Neural progenitor cell (in vitro differentiated cells): ENCODE measurements around the gene CLTCL1. TPM values are rescaled to one million over a fixed set of nuclear protein-coding genes. Genes with fewer than 3 reads are reported as not detected.

ENCODE experiments used
- DNase-seq: peaks from one replicate; pipeline ENCODE4 v3.0.0-alpha.2; 2016; ENCODE audit warnings: low spot score
- H2AFZ ChIP-seq: fragments of 200-600 bp; sonication (generic); replicated peaks from 2 replicates; pipeline ENCODE4 v1.6.1; 2016; ENCODE audit warnings: antibody characterized with exemption
- H3F3A ChIP-seq: fragments of 200-600 bp; sonication (generic); 2 replicates; pipeline ENCODE4 v1.6.1; 2016; ENCODE audit warnings: antibody characterized with exemption, low read depth
- H3K27ac ChIP-seq: fragments of 200-600 bp; sonication (generic); 2 replicates; pipeline ENCODE4 v1.5.1; 2016; ENCODE audit warnings: mild to moderate bottlenecking
- H3K27me3 ChIP-seq: fragments of 200-600 bp; sonication (generic); 2 replicates; pipeline ENCODE4 v1.6.1; 2016; ENCODE audit warnings: mild to moderate bottlenecking, moderate library complexity
- H3K36me3 ChIP-seq: fragments of 200-600 bp; sonication (generic); 2 replicates; pipeline ENCODE4 v1.5.1; 2016
- H3K4me1 ChIP-seq: fragments of 200-600 bp; sonication (generic); 2 replicates; pipeline ENCODE4 v1.6.1; 2016; ENCODE audit warnings: mixed run types
- H3K4me2 ChIP-seq: fragments of 200-600 bp; sonication (generic); 2 replicates; pipeline ENCODE4 v1.6.1; 2016
- H3K4me3 ChIP-seq: fragments of 200-600 bp; sonication (generic); 2 replicates; pipeline ENCODE4 v1.5.1; 2016
- H3K79me2 ChIP-seq: fragments of 200-600 bp; sonication (generic); 2 replicates; pipeline ENCODE4 v1.6.1; 2016; ENCODE audit warnings: low read depth
- H3K9ac ChIP-seq: fragments of 200-600 bp; sonication (generic); 2 replicates; pipeline ENCODE4 v1.6.1; 2016
- H3K9me3 ChIP-seq: fragments of 200-600 bp; sonication (generic); 2 replicates; pipeline ENCODE4 v1.5.1; 2016; ENCODE audit warnings: low read depth
- H4K20me1 ChIP-seq: fragments of 200-600 bp; sonication (generic); 2 replicates; pipeline ENCODE4 v1.6.1; 2016; ENCODE audit warnings: low read depth
- H3K27ac Mint-ChIP-seq: 3 replicates; pipeline ENCODE4 v1.8.0; 2021; ENCODE audit warnings: mixed read lengths
- H3K27me3 Mint-ChIP-seq: 2 replicates; pipeline ENCODE4 v1.8.0; 2022; ENCODE audit warnings: low read depth, mild to moderate bottlenecking, inconsistent platforms, moderate library complexity, mixed read lengths; ENCODE audit not compliant: insufficient read depth
- H3K36me3 Mint-ChIP-seq: 3 replicates; pipeline ENCODE4 v1.8.0; 2021; ENCODE audit warnings: mixed read lengths
- H3K4me1 Mint-ChIP-seq: 3 replicates; pipeline ENCODE4 v1.8.0; 2021; ENCODE audit warnings: mixed read lengths
- H3K4me3 Mint-ChIP-seq: 3 replicates; pipeline ENCODE4 v1.8.0; 2021; ENCODE audit warnings: mild to moderate bottlenecking, moderate library complexity, mixed read lengths
- H3K9me3 Mint-ChIP-seq: 3 replicates; pipeline ENCODE4 v1.8.0; 2020; ENCODE audit warnings: mixed read lengths
- EZH2 ChIP-seq: fragments of 200-600 bp; sonication (generic); IDR thresholded peaks from 2 replicates; pipeline ENCODE4 v1.6.1; 2017; ENCODE audit warnings: antibody characterized with exemption, mild to moderate bottlenecking, moderate library complexity
- EZH2phosphoT487 ChIP-seq: fragments of 200-600 bp; sonication (generic); IDR thresholded peaks from 2 replicates; pipeline ENCODE4 v1.6.1; 2017; ENCODE audit warnings: antibody characterized with exemption
- total RNA-seq: library from RNA; depleted of rRNA; stranded (reverse); fragments of >200 nt; gene quantifications from 2 replicates; pipeline ENCODE4 v1.2.3, GENCODE V29; 2015; ENCODE audit warnings: low replicate concordance
- TF ChIP-seq, protein P1 (sequence below): fragments of 200-600 bp; sonication (generic); IDR thresholded peaks from 2 replicates; pipeline ENCODE4 v1.5.1; 2017; ENCODE audit warnings: antibody characterized with exemption, mild to moderate bottlenecking

Gene CLTCL1
- total RNA-seq, 1 donor from 2014 or later = 13.7 TPM

GRCh38 chr22:19216579-19216978 is 74.9 kb downstream of the CLTCL1 start:
- peaks cover 24% of the 10 kb centered on the region for H3K4me1 Mint-ChIP-seq
- Histone ChIP-seq H3K27me3 (no peaks in the 10 kb centered on the region), H2AFZ (no peak overlapping the region), H3F3A (peaks cover 13% of the 10 kb centered on the region), H4K20me1 (peaks cover 9% of the 10 kb centered on the region), H3K27ac (no peak overlapping the region), H3K9ac (no peak overlapping the region), H3K9me3 (no peaks in the 10 kb centered on the region), H3K4me2 (no peak overlapping the region), H3K79me2 (no peaks in the 10 kb centered on the region), H3K36me3 (no peaks in the 10 kb centered on the region), H3K4me1 (peaks cover 23% of the 10 kb centered on the region), H3K4me3 (no peak overlapping the region)
- no peak overlapping the region for H3K27ac Mint-ChIP-seq
- peaks cover 11% of the 10 kb centered on the region for H3K36me3 Mint-ChIP-seq
- no peaks in the 10 kb centered on the region for H3K9me3 Mint-ChIP-seq
- DNase-seq = no peak
- H3K4me3 Mint-ChIP-seq = no peak overlapping the region
- TF ChIP-seq EZH2phosphoT487 (no peak), EZH2 (no peak)
- TF ChIP-seq, protein P1, sequence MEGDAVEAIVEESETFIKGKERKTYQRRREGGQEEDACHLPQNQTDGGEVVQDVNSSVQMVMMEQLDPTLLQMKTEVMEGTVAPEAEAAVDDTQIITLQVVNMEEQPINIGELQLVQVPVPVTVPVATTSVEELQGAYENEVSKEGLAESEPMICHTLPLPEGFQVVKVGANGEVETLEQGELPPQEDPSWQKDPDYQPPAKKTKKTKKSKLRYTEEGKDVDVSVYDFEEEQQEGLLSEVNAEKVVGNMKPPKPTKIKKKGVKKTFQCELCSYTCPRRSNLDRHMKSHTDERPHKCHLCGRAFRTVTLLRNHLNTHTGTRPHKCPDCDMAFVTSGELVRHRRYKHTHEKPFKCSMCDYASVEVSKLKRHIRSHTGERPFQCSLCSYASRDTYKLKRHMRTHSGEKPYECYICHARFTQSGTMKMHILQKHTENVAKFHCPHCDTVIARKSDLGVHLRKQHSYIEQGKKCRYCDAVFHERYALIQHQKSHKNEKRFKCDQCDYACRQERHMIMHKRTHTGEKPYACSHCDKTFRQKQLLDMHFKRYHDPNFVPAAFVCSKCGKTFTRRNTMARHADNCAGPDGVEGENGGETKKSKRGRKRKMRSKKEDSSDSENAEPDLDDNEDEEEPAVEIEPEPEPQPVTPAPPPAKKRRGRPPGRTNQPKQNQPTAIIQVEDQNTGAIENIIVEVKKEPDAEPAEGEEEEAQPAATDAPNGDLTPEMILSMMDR = no peak
- H3K27me3 Mint-ChIP-seq = no peaks in the 10 kb centered on the region

DNA sequence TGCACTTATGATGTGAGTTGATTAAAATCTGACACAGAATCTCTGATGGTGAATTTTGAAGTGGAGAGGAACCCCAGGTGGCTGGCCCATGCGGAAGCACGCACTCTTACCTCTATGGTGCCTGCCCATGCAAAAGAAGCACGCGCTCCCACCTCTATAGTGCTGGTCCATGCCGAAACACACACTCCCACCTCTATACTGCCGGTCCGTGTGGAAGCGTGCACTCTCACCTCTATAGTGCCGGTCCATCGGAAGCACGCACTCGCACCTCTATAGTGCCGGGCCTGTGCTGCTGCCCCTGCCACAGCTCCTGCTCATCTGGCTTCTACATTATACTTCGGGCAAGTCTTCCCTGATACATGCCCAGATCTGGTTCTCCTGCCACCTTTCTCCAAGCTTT is 76.2 kb downstream of the CLTCL1 start:
- no peak overlapping the region for H3K4me2 ChIP-seq
- Mint-ChIP-seq H3K4me1 (peaks cover 24% of the 10 kb centered on the region), H3K36me3 (peaks cover 6% of the 10 kb centered on the region), H3K27me3 (no peaks in the 10 kb centered on the region), H3K27ac (peak overlapping the region; percentile 64), H3K9me3 (no peaks in the 10 kb centered on the region), H3K4me3 (no peak overlapping the region)
- peaks cover 23% of the 10 kb centered on the region for H3K4me1 ChIP-seq
- H4K20me1 ChIP-seq = peaks cover 9% of the 10 kb centered on the region
- H3K9me3 ChIP-seq = no peaks in the 10 kb centered on the region
- peaks cover 13% of the 10 kb centered on the region for H3F3A ChIP-seq
- H2AFZ ChIP-seq = no peak overlapping the region
- H3K36me3 ChIP-seq = no peaks in the 10 kb centered on the region
- DNase-seq = no peak
- no peak overlapping the region for H3K27ac ChIP-seq
- no peak overlapping the region for H3K9ac ChIP-seq
- no peak overlapping the region for H3K4me3 ChIP-seq
- H3K27me3 ChIP-seq = no peaks in the 10 kb centered on the region
- TF ChIP-seq EZH2phosphoT487 = no peak
- TF ChIP-seq EZH2 = no peak
- TF ChIP-seq, protein P1 = no peak
- no peaks in the 10 kb centered on the region for H3K79me2 ChIP-seq

DNA sequence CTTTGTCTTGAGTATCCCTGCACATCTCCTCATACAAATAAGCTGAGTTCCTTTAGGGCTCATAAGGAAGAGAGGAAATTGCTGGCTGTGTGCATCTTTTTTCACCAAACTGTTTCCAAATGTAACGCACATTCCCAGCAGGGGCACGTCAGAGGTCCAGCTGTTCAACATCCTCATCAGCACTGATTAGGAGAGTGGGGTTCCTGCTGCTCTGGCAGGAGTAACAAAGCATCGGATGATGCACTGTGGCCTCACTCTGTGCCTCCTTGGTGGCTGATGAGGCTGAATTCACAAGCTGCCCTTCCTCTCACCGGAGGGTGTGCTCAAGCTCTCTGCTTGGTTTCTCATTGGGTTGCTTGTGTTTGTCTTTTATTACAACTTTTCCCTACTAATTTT is 77.4 kb downstream of the CLTCL1 start:
- TF ChIP-seq, protein P1 = no peak
- TF ChIP-seq EZH2phosphoT487 = no peak
- TF ChIP-seq EZH2 = no peak
- DNase-seq = peak; percentile 32
- Histone ChIP-seq H3K9me3 (no peaks in the 10 kb centered on the region), H3K27me3 (no peaks in the 10 kb centered on the region), H3K4me3 (no peak overlapping the region), H4K20me1 (peaks cover 9% of the 10 kb centered on the region), H3K36me3 (no peaks in the 10 kb centered on the region), H3K4me1 (peaks cover 23% of the 10 kb centered on the region), H3F3A (peaks cover 13% of the 10 kb centered on the region), H3K79me2 (no peaks in the 10 kb centered on the region), H3K27ac (no peak overlapping the region), H3K4me2 (peak overlapping the region; percentile 42), H3K9ac (no peak overlapping the region), H2AFZ (no peak overlapping the region)
- no peak overlapping the region for H3K27ac Mint-ChIP-seq
- H3K36me3 Mint-ChIP-seq = peaks cover 6% of the 10 kb centered on the region
- H3K4me3 Mint-ChIP-seq = no peak overlapping the region
- no peaks in the 10 kb centered on the region for H3K9me3 Mint-ChIP-seq
- H3K4me1 Mint-ChIP-seq = peaks cover 24% of the 10 kb centered on the region
- H3K27me3 Mint-ChIP-seq = peaks cover 4% of the 10 kb centered on the region
